HEK293 (cell line): Measurements from ENCODE around the gene GADD45GIP1.
A peak's percentile ranks its signal among the peaks of the same experiment; 100 is the strongest.

Experiments used
- CTCF ChIA-PET: fragments of 350-600 bp; formaldehyde crosslinking; extraction: SDS; loops from one replicate; lab custom pipeline; 2021; ENCODE audit warnings: antibody characterized with exemption; lab: Yijun Ruan, JAX
- POLR2A ChIA-PET: fragments of 300-600 bp; formaldehyde crosslinking; extraction: SDS; loops from one replicate; lab custom pipeline; 2020; ENCODE audit warnings: antibody characterized with exemption, inconsistent platforms; lab: Yijun Ruan, JAX
- H3K27ac ChIP-seq: fragments of 200-500 bp; sonication (Bioruptor generic); 2 replicates; pipeline ENCODE4 v1.5.1; 2014; ENCODE audit warnings: low read depth, low read length, control low read depth, inconsistent platforms; ENCODE audit errors: extremely low read depth
- H3K36me3 ChIP-seq, 2 experiments: fragments of 200-500 bp in 1 of 2; sonication (Bioruptor generic) in 1 of 2; 1 replicate in 1 of 2; 2 replicates in 1 of 2; pipeline ENCODE4 v1.5.1; 2014 to 2017; ENCODE audit warnings: inconsistent platforms in 2 of 2, low read length in 2 of 2; ENCODE audit not compliant: control insufficient read depth in 2 of 2, insufficient read depth in 1 of 2
- H3K4me1 ChIP-seq: fragments of 200-500 bp; sonication (Bioruptor generic); 2 replicates; pipeline ENCODE4 v1.5.1; 2014; ENCODE audit warnings: mild to moderate bottlenecking, low read length, inconsistent platforms; ENCODE audit not compliant: control insufficient read depth, insufficient read depth
- H3K4me3 ChIP-seq: 2 replicates; pipeline ENCODE4 v1.5.1; 2011; ENCODE audit warnings: low read depth, mild to moderate bottlenecking, control low read depth, low read length, moderate library complexity
- H3K9me3 ChIP-seq: fragments of 200-500 bp; sonication (Bioruptor generic); 2 replicates; pipeline ENCODE4 v1.5.1; 2014; ENCODE audit warnings: low read depth, low read length, inconsistent platforms; ENCODE audit not compliant: control insufficient read depth, insufficient read depth
- EGR2 ChIP-seq: fragments of 450-650 bp; formaldehyde crosslinking; IDR thresholded peaks from 2 replicates; pipeline ENCODE4 v1.5.1; 2016; ENCODE audit warnings: low read depth, missing biosample characterization, missing genetic modification characterization
- IKZF3 ChIP-seq: fragments of 450-650 bp; IDR thresholded peaks from 2 replicates; pipeline ENCODE4 v1.5.0; 2018; ENCODE audit warnings: missing biosample characterization, mild to moderate bottlenecking, missing genetic modification characterization, moderate library complexity
- KLF1 ChIP-seq: fragments of 450-650 bp; formaldehyde crosslinking; IDR thresholded peaks from 2 replicates; pipeline ENCODE4 v1.5.1; 2016; ENCODE audit warnings: missing biosample characterization, missing genetic modification characterization
- KLF8 ChIP-seq: fragments of 450-650 bp; formaldehyde crosslinking; IDR thresholded peaks from 2 replicates; pipeline ENCODE4 v1.5.1; 2016; ENCODE audit warnings: missing biosample characterization, missing genetic modification characterization
- OSR2 ChIP-seq: fragments of 450-650 bp; formaldehyde crosslinking; IDR thresholded peaks from 2 replicates; pipeline ENCODE4 v1.5.1; 2016; ENCODE audit warnings: missing biosample characterization, missing genetic modification characterization
- PRDM10 ChIP-seq: fragments of 450-650 bp; formaldehyde crosslinking; IDR thresholded peaks from 2 replicates; pipeline ENCODE4 v1.5.1; 2016; ENCODE audit warnings: missing biosample characterization, missing genetic modification characterization
- ZBTB20 ChIP-seq: fragments of 450-650 bp; formaldehyde crosslinking; IDR thresholded peaks from 2 replicates; pipeline ENCODE4 v1.5.1; 2016; ENCODE audit warnings: missing biosample characterization, missing genetic modification characterization
- ZEB2 ChIP-seq: fragments of 450-650 bp; formaldehyde crosslinking; IDR thresholded peaks from 2 replicates; pipeline ENCODE4 v1.5.1; 2016; ENCODE audit warnings: missing biosample characterization, missing genetic modification characterization
- ZFP69B ChIP-seq: fragments of 450-650 bp; formaldehyde crosslinking; IDR thresholded peaks from 2 replicates; pipeline ENCODE4 v1.5.1; 2016; ENCODE audit warnings: missing biosample characterization, missing genetic modification characterization
- ZNF366 ChIP-seq: fragments of 450-650 bp; formaldehyde crosslinking; conservative IDR thresholded peaks from 2 replicates; pipeline ENCODE4 v1.5.1; 2016; ENCODE audit warnings: missing biosample characterization, missing genetic modification characterization
- ZNF398 ChIP-seq: fragments of 450-650 bp; formaldehyde crosslinking; IDR thresholded peaks from 2 replicates; pipeline ENCODE4 v1.5.1; 2017; ENCODE audit warnings: missing biosample characterization, missing genetic modification characterization
- ZNF449 ChIP-seq: fragments of 450-650 bp; formaldehyde crosslinking; IDR thresholded peaks from 2 replicates; pipeline ENCODE4 v1.5.1; 2017; ENCODE audit warnings: missing biosample characterization, mild to moderate bottlenecking, missing genetic modification characterization, moderate library complexity
- ZNF473 ChIP-seq: fragments of 450-650 bp; formaldehyde crosslinking; IDR thresholded peaks from 2 replicates; pipeline ENCODE4 v1.5.1; 2017; ENCODE audit warnings: missing biosample characterization, missing genetic modification characterization

Gene GADD45GIP1

GRCh38 chr19:12937927-12938778, 18.9 kb downstream of the GADD45GIP1 start, which contains the start of gene CALR (continued):
- peak; percentile 74 for TF ChIP-seq ZFP69B (tag by site-specific recombination)
- TF ChIP-seq, all 188 proteins: peak for 57

- CTCF ChIA-PET: interaction anchor here (0.6 to 2.6 kb wide), 3 partner anchors 16 to 93 kb away, joined by 4 to 11 read pairs (median 4); no protein-coding TSS in a partner anchor
- Histone ChIP-seq H3K27ac (peak overlapping the region; percentile 67; the same call in 1 of the 2 replicates), H3K36me3 (peaks cover 14 to 35% of the 10 kb centered on the region in 2 experiments; a peak in 2 of 3 replicates), H3K9me3 (no peaks in the 10 kb centered on the region), H3K4me1 (peaks cover 9% of the 10 kb centered on the region), H3K4me3 (peak overlapping the region; percentile 54)
- TF ChIP-seq PRDM10: peak; percentile 97
- TF ChIP-seq ZNF366 (tag by site-specific recombination): peak; percentile 52; the same call in 1 of the 2 replicates
- peak; percentile 25; the same call in 1 of the 2 replicates for TF ChIP-seq ZNF398 (tag by site-specific recombination)
- TF ChIP-seq OSR2: peak; percentile 58
- peak; percentile 60; the same call in 1 of the 2 replicates for TF ChIP-seq IKZF3 (tag by site-specific recombination)
- no peak for TF ChIP-seq ZNF449 (tag by site-specific recombination)
- peak; percentile 86 for TF ChIP-seq ZBTB20 (tag by site-specific recombination)
- TF ChIP-seq KLF8 (tag by site-specific recombination): 0 out of 2 replicates have a peak, but pooled peaks have one; percentile 22
- 0 out of 2 replicates have a peak, but pooled peaks have one; percentile 25 for TF ChIP-seq EGR2 (tag by site-specific recombination)
- TF ChIP-seq KLF1 (tag by site-specific recombination): no peak
- POLR2A ChIA-PET: interaction anchor here (0.6 to 2.9 kb wide), 11 partner anchors 9 to 1756 kb away, joined by 3 to 21 read pairs (median 6); partner anchors contain the start of genes DNASE2, GCDH, RAD23A and SYCE2
Observed at GRCh38 chr19:12937093-12937926, 19.7 kb downstream of the GADD45GIP1 start.

GRCh38 chr19:12936582-12936981, 20.4 kb downstream of the GADD45GIP1 start:
- no peak overlapping the region for H3K4me3 ChIP-seq
- peaks cover 12 to 30% of the 10 kb centered on the region in 2 experiments; a peak in 2 of 3 replicates for H3K36me3 ChIP-seq
- no peak overlapping the region for H3K27ac ChIP-seq
- POLR2A ChIA-PET: interaction anchor here (0.6 to 1.7 kb wide), 2 partner anchors 29 to 154 kb away, joined by 6 to 7 read pairs; no protein-coding TSS in a partner anchor
- H3K4me1 ChIP-seq: peaks cover 9% of the 10 kb centered on the region
- CTCF ChIA-PET: interaction anchor here (0.6 kb wide), 1 partner anchor 94 kb away, joined by 4 read pairs; no protein-coding TSS in a partner anchor
- TF ChIP-seq ZNF473 (tag by site-specific recombination): no peak
- TF ChIP-seq ZEB2 (tag by site-specific recombination): 0 out of 2 replicates have a peak, but pooled peaks have one; percentile 13
- no peaks in the 10 kb centered on the region for H3K9me3 ChIP-seq
